H9 (cell line): Measurements from ENCODE around the gene ACADSB. TPM values are rescaled to one million over a fixed set of nuclear protein-coding genes. Genes with fewer than 3 reads are reported as not detected.

Experiments used
- DNase-seq: peaks from one replicate; pipeline ENCODE4 v3.0.0-alpha.2; 2017
- H2AFZ ChIP-seq: one replicate; pipeline ENCODE4 v1.6.1; 2013; ENCODE audit warnings: mild to moderate bottlenecking, low read length, control low read depth, moderate library complexity
- H2AK5ac ChIP-seq: 2 replicates; pipeline ENCODE4 v1.6.1; 2013; ENCODE audit warnings: low read length, control low read depth, mixed read lengths; ENCODE audit not compliant: insufficient read length
- H2BK120ac ChIP-seq: one replicate; pipeline ENCODE4 v1.6.1; 2013; ENCODE audit warnings: low read depth, mild to moderate bottlenecking, low read length, control low read depth, inconsistent platforms; ENCODE audit not compliant: poor library complexity, severe bottlenecking
- H2BK12ac ChIP-seq: 2 replicates; pipeline ENCODE4 v1.6.1; 2013; ENCODE audit warnings: low read length, control low read depth, mixed read lengths, low read depth; ENCODE audit not compliant: insufficient read length
- H2BK15ac ChIP-seq: 2 replicates; pipeline ENCODE4 v1.6.1; 2013; ENCODE audit warnings: low read depth, low read length, control low read depth
- H2BK20ac ChIP-seq: one replicate; pipeline ENCODE4 v1.6.1; 2013; ENCODE audit warnings: low read depth, mild to moderate bottlenecking, low read length, control low read depth, inconsistent platforms; ENCODE audit not compliant: poor library complexity, severe bottlenecking
- H2BK5ac ChIP-seq: 2 replicates; pipeline ENCODE4 v1.6.1; 2013; ENCODE audit warnings: low read length, control low read depth, mixed read lengths; ENCODE audit not compliant: insufficient read length
- H3K14ac ChIP-seq: 2 replicates; pipeline ENCODE4 v1.6.1; 2013; ENCODE audit warnings: low read length, control low read depth; ENCODE audit not compliant: insufficient read depth
- H3K18ac ChIP-seq: 2 replicates; pipeline ENCODE4 v1.6.1; 2013; ENCODE audit warnings: low read depth, mild to moderate bottlenecking, mixed read lengths, low read length, control low read depth; ENCODE audit not compliant: insufficient read length
- H3K23ac ChIP-seq: 2 replicates; pipeline ENCODE4 v1.6.1; 2013; ENCODE audit warnings: low read length, control low read depth, mixed read lengths, low read depth; ENCODE audit not compliant: insufficient read length
- H3K23me2 ChIP-seq: 2 replicates; pipeline ENCODE4 v1.6.1; 2013; ENCODE audit warnings: low read depth, mild to moderate bottlenecking, mixed read lengths, low read length, control low read depth; ENCODE audit not compliant: insufficient read length, poor library complexity, severe bottlenecking
- H3K27ac ChIP-seq: 2 replicates; pipeline ENCODE4 v1.5.1; 2013; ENCODE audit warnings: low read length, control low read depth, mixed read lengths, low read depth; ENCODE audit not compliant: insufficient read length
- H3K27me3 ChIP-seq: 2 replicates; pipeline ENCODE4 v1.6.1; 2013; ENCODE audit warnings: low read length, control low read depth, inconsistent platforms; ENCODE audit not compliant: insufficient read depth
- H3K4ac ChIP-seq: 2 replicates; pipeline ENCODE4 v1.6.1; 2013; ENCODE audit warnings: low read depth, mild to moderate bottlenecking, control low read depth, inconsistent platforms, low read length, moderate library complexity
- H3K4me1 ChIP-seq: 2 replicates; pipeline ENCODE4 v1.6.1; 2013; ENCODE audit warnings: low read length, control low read depth, inconsistent platforms; ENCODE audit not compliant: insufficient read depth
- H3K4me2 ChIP-seq: 2 replicates; pipeline ENCODE4 v1.6.1; 2013; ENCODE audit warnings: low read length, control low read depth, mixed read lengths; ENCODE audit not compliant: insufficient read length, insufficient read depth
- H3K56ac ChIP-seq: 2 replicates; pipeline ENCODE4 v1.6.1; 2013; ENCODE audit warnings: low read depth, mild to moderate bottlenecking, mixed read lengths, low read length, control low read depth; ENCODE audit not compliant: insufficient read length
- H3K79me1 ChIP-seq: 2 replicates; pipeline ENCODE4 v1.6.1; 2013; ENCODE audit warnings: low read depth, mild to moderate bottlenecking, moderate library complexity, low read length, control low read depth, inconsistent platforms; ENCODE audit not compliant: insufficient read depth, poor library complexity, severe bottlenecking
- H3K79me2 ChIP-seq: 2 replicates; pipeline ENCODE4 v1.6.1; 2013; ENCODE audit warnings: low read length, control low read depth, inconsistent platforms; ENCODE audit not compliant: insufficient read depth
- H3K9ac ChIP-seq: 2 replicates; pipeline ENCODE4 v1.6.1; 2013; ENCODE audit warnings: low read length, control low read depth, mixed read lengths; ENCODE audit not compliant: insufficient read length; ENCODE audit errors: extremely low read depth
- H3K9me3 ChIP-seq: one replicate; pipeline ENCODE4 v1.6.1; 2013; ENCODE audit warnings: low read depth, low read length, inconsistent platforms; ENCODE audit not compliant: control insufficient read depth
- H3T11ph ChIP-seq: one replicate; pipeline ENCODE4 v1.6.1; 2013; ENCODE audit warnings: mild to moderate bottlenecking, low read length, control low read depth, inconsistent platforms
- H4K20me1 ChIP-seq: one replicate; pipeline ENCODE4 v1.6.1; 2013; ENCODE audit not compliant: control insufficient read depth, insufficient read length, insufficient read depth
- H4K5ac ChIP-seq: 2 replicates; pipeline ENCODE4 v1.6.1; 2013; ENCODE audit warnings: low read depth, mild to moderate bottlenecking, mixed read lengths, low read length, control low read depth; ENCODE audit not compliant: insufficient read length
- H4K8ac ChIP-seq: replicated peaks from 2 replicates; pipeline ENCODE4 v1.6.1; 2013; ENCODE audit warnings: low read length, control low read depth, mixed read lengths, low read depth; ENCODE audit not compliant: insufficient read length
- H4K91ac ChIP-seq: 2 replicates; pipeline ENCODE4 v1.6.1; 2013; ENCODE audit warnings: low read depth, mild to moderate bottlenecking, moderate library complexity, mixed read lengths, low read length, control low read depth; ENCODE audit not compliant: insufficient read length
- H3K27ac Mint-ChIP-seq, 3 experiments: 2 replicates in 2 of 3; 3 replicates in 1 of 3; pipeline ENCODE4 v1.8.0; 2020 to 2021; ENCODE audit warnings: mixed read lengths in 3 of 3, mild to moderate bottlenecking in 1 of 3, moderate library complexity in 1 of 3
- H3K27me3 Mint-ChIP-seq: 2 replicates; pipeline ENCODE4 v1.8.0; 2021; ENCODE audit warnings: low read depth, mild to moderate bottlenecking, moderate library complexity, mixed read lengths
- H3K36me3 Mint-ChIP-seq, 3 experiments: 2 replicates in 2 of 3; 3 replicates in 1 of 3; pipeline ENCODE4 v1.8.0; 2020 to 2021; ENCODE audit warnings: low read depth in 3 of 3, mixed read lengths in 3 of 3; ENCODE audit not compliant: insufficient read depth in 1 of 3
- H3K4me1 Mint-ChIP-seq, 2 experiments: 2 replicates each; pipeline ENCODE4 v1.8.0; 2020; ENCODE audit warnings: mixed read lengths in 2 of 2
- H3K4me3 Mint-ChIP-seq, 2 experiments: 2 replicates in 1 of 2; 3 replicates in 1 of 2; pipeline ENCODE4 v1.8.0; 2020 to 2021; ENCODE audit warnings: mild to moderate bottlenecking in 2 of 2, mixed read lengths in 2 of 2, moderate library complexity in 1 of 2
- H3K9me3 Mint-ChIP-seq, 2 experiments: 2 replicates in 1 of 2; 3 replicates in 1 of 2; pipeline ENCODE4 v1.8.0; 2020; ENCODE audit warnings: mild to moderate bottlenecking in 2 of 2, mixed read lengths in 2 of 2, moderate library complexity in 1 of 2
- CTCF ChIP-seq: fragments of 200-600 bp; sonication (generic); conservative IDR thresholded peaks from 3 replicates; pipeline ENCODE4 v1.8.0; 2021; ENCODE audit warnings: antibody characterized with exemption, mild to moderate bottlenecking
- WGBS: extraction: QIAGEN DNeasy Blood & Tissue Kit; methylation state at CpG from one replicate; pipeline ENCODE4 v1.1.7; 2013; ENCODE audit warnings: missing lambda C conversion rate, low lambda C conversion rate, mixed read lengths; ENCODE audit not compliant: insufficient read length; ENCODE audit errors: extremely low coverage; 5-methylcytosine and 5-hydroxymethylcytosine counted together
- total RNA-seq: library from RNA; stranded (reverse); gene quantifications from 2 replicates; pipeline ENCODE4 v1.2.1, GENCODE V29; 2021

The ACADSB gene
- total RNA-seq, 1 experiment from 2014 or later = 35.1 TPM

DNA sequence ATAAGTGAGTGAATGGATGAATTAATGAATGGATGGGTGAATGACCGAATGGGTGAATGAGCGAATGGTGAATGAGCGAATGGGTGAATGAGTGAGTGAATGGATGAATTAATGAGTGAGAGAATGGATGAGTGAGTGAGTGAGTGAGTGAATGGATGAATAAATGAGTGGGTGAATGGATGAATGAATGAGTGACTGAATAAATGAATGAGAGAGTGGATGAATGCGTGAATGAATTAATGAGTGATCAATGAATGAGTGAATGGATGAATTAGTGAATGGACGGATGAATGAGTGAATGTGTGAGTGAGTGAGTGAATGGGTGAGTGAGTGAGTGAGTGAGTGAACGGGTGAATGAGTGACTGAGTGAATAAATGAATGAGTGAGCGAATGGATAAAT lies 77.5 kb downstream of the ACADSB start:
- Mint-ChIP-seq H3K27ac (no peak overlapping the region), H3K36me3 (no peaks in the 10 kb centered on the region), H3K4me1 (peaks cover 6 to 9% of the 10 kb centered on the region in 2 experiments), H3K27me3 (peaks cover 14% of the 10 kb centered on the region), H3K4me3 (no peak overlapping the region), H3K9me3 (peaks cover 0 to 3% of the 10 kb centered on the region in 2 experiments; a peak in 3 of 5 replicates)
- no peak for DNase-seq
- H3K27ac ChIP-seq = no peak overlapping the region
- H4K91ac ChIP-seq = no peak overlapping the region
- no peak overlapping the region for H2BK12ac ChIP-seq
- H3K27me3 ChIP-seq = no peaks in the 10 kb centered on the region
- no peaks in the 10 kb centered on the region for H3K23me2 ChIP-seq
- H4K8ac ChIP-seq = no peak overlapping the region
- no peak for TF ChIP-seq CTCF
- H2AFZ ChIP-seq = no peak overlapping the region
- H4K20me1 ChIP-seq = no peaks in the 10 kb centered on the region
- no peak overlapping the region for H2BK120ac ChIP-seq
- H3K79me1 ChIP-seq = no peaks in the 10 kb centered on the region
- no peak overlapping the region for H3K4me2 ChIP-seq
- H3T11ph ChIP-seq = no peak overlapping the region
- WGBS = 100% methylated on average over 6 of the region's 7 CpGs
- no peaks in the 10 kb centered on the region for H3K79me2 ChIP-seq
- no peak overlapping the region for H3K56ac ChIP-seq
- H3K4ac ChIP-seq = no peak overlapping the region
- peaks cover 4% of the 10 kb centered on the region; the same call in 1 of the 2 replicates for H3K4me1 ChIP-seq
- no peak overlapping the region for H3K9ac ChIP-seq
- H2BK15ac ChIP-seq = no peak overlapping the region
- H2AK5ac ChIP-seq = no peak overlapping the region
- no peak overlapping the region for H3K14ac ChIP-seq
- no peak overlapping the region for H2BK20ac ChIP-seq
- H4K5ac ChIP-seq = no peak overlapping the region
- no peak overlapping the region for H2BK5ac ChIP-seq
- no peaks in the 10 kb centered on the region for H3K9me3 ChIP-seq
- no peak overlapping the region for H3K18ac ChIP-seq
- H3K23ac ChIP-seq = no peak overlapping the region
